ENCODE results near the gene EEA1. TPM values are rescaled to one million over a fixed set of nuclear protein-coding genes. Genes with fewer than 3 reads are reported as not detected.

The EEA1 gene
- total RNA-seq, 2 experiments from 2014 or later, result 20.8 to 21.7 TPM

DNA sequence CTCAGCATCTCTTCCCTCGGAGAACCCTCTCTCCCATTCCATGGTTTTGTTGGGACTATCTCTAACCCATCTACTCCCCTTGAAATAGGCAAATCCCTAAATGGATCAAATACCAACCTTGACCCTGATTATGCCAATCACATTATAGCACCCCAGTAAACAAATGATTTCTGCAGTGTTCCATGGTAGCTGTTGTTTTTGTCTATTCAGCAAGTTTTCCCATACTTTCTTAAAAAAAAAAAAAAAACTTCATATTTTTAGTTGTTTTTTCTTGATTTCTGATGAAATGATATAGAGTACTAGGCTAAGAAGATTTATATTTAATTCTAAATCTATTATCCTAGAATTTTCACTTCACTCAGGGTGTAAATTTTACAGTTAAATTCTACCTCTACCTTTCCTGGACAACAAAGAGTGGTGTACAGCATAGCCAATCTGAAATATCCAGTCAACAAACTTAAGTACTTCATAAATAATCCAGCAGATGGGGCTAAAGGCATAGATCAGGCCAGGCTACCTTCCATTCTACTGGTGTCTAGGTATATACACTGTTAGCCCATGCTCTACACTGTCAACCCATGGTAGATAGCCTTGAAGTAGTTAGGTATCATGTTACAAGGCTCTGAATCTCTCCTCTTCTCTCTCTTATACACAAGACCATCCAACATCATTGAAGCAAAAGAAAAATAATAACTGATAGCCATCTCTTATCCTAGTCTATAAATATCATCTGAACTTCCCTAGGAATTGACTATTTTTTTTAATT, 144.1 kb downstream of the EEA1 start:
- H3K9me3 Mint-ChIP-seq, result no peaks in the 10 kb centered on the region
- POLR2A ChIA-PET, result interaction anchor here (2.1 kb wide), 1 partner anchor 142 kb away, joined by 5 read pairs; no protein-coding TSS in a partner anchor
- DNase-seq, result peak; percentile 30
- ATAC-seq, result peak; percentile 99
- no peaks in the 10 kb centered on the region for H3K27me3 Mint-ChIP-seq
- no peak overlapping the region for H3K4me3 Mint-ChIP-seq
- CTCF ChIA-PET, result interaction anchor here (0.7 to 2.1 kb wide), 10 partner anchors 11 to 1403 kb away, joined by 3 to 12 read pairs (median 6); no protein-coding TSS in a partner anchor
- H3K36me3 Mint-ChIP-seq (ENCODE audit: low read depth), result peaks cover 15% of the 10 kb centered on the region
- H3K4me1 Mint-ChIP-seq (ENCODE audit: low read depth), result peaks cover 3% of the 10 kb centered on the region
- peak; percentile 61 for TF ChIP-seq CTCF (IDR thresholded peaks at IDR 0.05)
- H3K27ac Mint-ChIP-seq, result peak overlapping the region; percentile 21
- intact Hi-C loops (cut with micrococcal nuclease), result loop anchor here (5.0 to 10.0 kb wide), 3 partner anchors 142 to 610 kb away; partner anchors contain the start of gene EEA1

- Mint-ChIP-seq H3K4me1 (ENCODE audit: low read depth) (no peaks in the 10 kb centered on the region), H3K36me3 (ENCODE audit: low read depth) (peaks cover 10% of the 10 kb centered on the region), H3K9me3 (no peaks in the 10 kb centered on the region), H3K4me3 (no peak overlapping the region), H3K27ac (no peak overlapping the region), H3K27me3 (no peaks in the 10 kb centered on the region)
- no peak for ATAC-seq
- CTCF ChIA-PET, result interaction anchor here (0.6 to 1.6 kb wide), 3 partner anchors 10 to 320 kb away, joined by 3 to 12 read pairs (median 4); no protein-coding TSS in a partner anchor
- POLR2A ChIA-PET, result interaction anchor here (2.1 kb wide), 1 partner anchor 143 kb away, joined by 5 read pairs; no protein-coding TSS in a partner anchor
- DNase-seq, result no peak
- no peak for TF ChIP-seq CTCF (IDR thresholded peaks at IDR 0.05)
- intact Hi-C loops (cut with micrococcal nuclease), result loop anchor here (10.0 kb wide), 2 partner anchors 310 to 610 kb away; no protein-coding TSS in a partner anchor
These were observed 144.7 kb downstream of the EEA1 start for GRCh38 chr12:92784356-92784755.

GRCh38 chr12:92779902-92780301, 149.2 kb downstream of the EEA1 start:
- POLR2A ChIA-PET, result no interaction called here
- no peak for TF ChIP-seq CTCF (IDR thresholded peaks at IDR 0.05)

GRCh38 chr12:92778525-92778924, 150.6 kb downstream of the EEA1 start:
- H3K9me3 Mint-ChIP-seq, result no peaks in the 10 kb centered on the region
- CTCF ChIA-PET, result no interaction called here
- ATAC-seq (no peak), DNase-seq (no peak)
- intact Hi-C loops (cut with micrococcal nuclease), result no loop called here
- no peak overlapping the region for H3K4me3 Mint-ChIP-seq
- no peak overlapping the region for H3K27ac Mint-ChIP-seq
- H3K4me1 Mint-ChIP-seq (ENCODE audit: low read depth), result peaks cover 3% of the 10 kb centered on the region
- TF ChIP-seq CTCF (IDR thresholded peaks at IDR 0.05), result no peak
- H3K27me3 Mint-ChIP-seq, result no peaks in the 10 kb centered on the region
- POLR2A ChIA-PET, result no interaction called here
- H3K36me3 Mint-ChIP-seq (ENCODE audit: low read depth), result peaks cover 23% of the 10 kb centered on the region

More at GRCh38 chr12:92779902-92780301, 149.2 kb downstream of the EEA1 start:
- DNase-seq (no peak), ATAC-seq (no peak)
- peaks cover 23% of the 10 kb centered on the region for H3K36me3 Mint-ChIP-seq (ENCODE audit: low read depth)
- peaks cover 2% of the 10 kb centered on the region for H3K4me1 Mint-ChIP-seq (ENCODE audit: low read depth)
- no peak overlapping the region for H3K27ac Mint-ChIP-seq
- H3K4me3 Mint-ChIP-seq, result no peak overlapping the region
- no peaks in the 10 kb centered on the region for H3K9me3 Mint-ChIP-seq
- CTCF ChIA-PET, result no interaction called here
- no peaks in the 10 kb centered on the region for H3K27me3 Mint-ChIP-seq
- intact Hi-C loops (cut with micrococcal nuclease), result loop anchor here (10.0 kb wide), 2 partner anchors 315 to 615 kb away; no protein-coding TSS in a partner anchor

GRCh38 chr12:92775416-92775815, 153.7 kb downstream of the EEA1 start:
- CTCF ChIA-PET, result no interaction called here
- ATAC-seq, result no peak
- no peaks in the 10 kb centered on the region for H3K9me3 Mint-ChIP-seq
- intact Hi-C loops (cut with micrococcal nuclease), result no loop called here
- POLR2A ChIA-PET, result no interaction called here
- no peaks in the 10 kb centered on the region for H3K27me3 Mint-ChIP-seq
- no peak for DNase-seq
- H3K27ac Mint-ChIP-seq, result no peak overlapping the region
- TF ChIP-seq CTCF (IDR thresholded peaks at IDR 0.05), result no peak
- no peak overlapping the region for H3K4me3 Mint-ChIP-seq
- peaks cover 16% of the 10 kb centered on the region for H3K36me3 Mint-ChIP-seq (ENCODE audit: low read depth)
- H3K4me1 Mint-ChIP-seq (ENCODE audit: low read depth), result peaks cover 8% of the 10 kb centered on the region
